Kidney epithelial cell (primary cell): Measurements from ENCODE around the gene MPHOSPH9. TPM values are rescaled to one million over a fixed set of nuclear protein-coding genes. Genes with fewer than 3 reads are reported as not detected.

Source experiments
- DNase-seq: peaks from one replicate; pipeline ENCODE4 v3.0.0-alpha.2; 2010; ENCODE audit warnings: low read depth
- H3K27me3 ChIP-seq: 2 replicates; pipeline ENCODE4 v1.6.0; 2011; ENCODE audit warnings: low read length; ENCODE audit not compliant: control insufficient read depth, insufficient read depth
- H3K36me3 ChIP-seq: 2 replicates; pipeline ENCODE4 v1.5.1; 2011; ENCODE audit warnings: low read length; ENCODE audit not compliant: control insufficient read depth, insufficient read depth
- H3K4me3 ChIP-seq: 2 replicates; pipeline ENCODE4 v1.5.1; 2011; ENCODE audit warnings: low read depth, mild to moderate bottlenecking, control low read depth, low read length
- total RNA-seq: library from RNA; depleted of rRNA; stranded (reverse); fragments of >200 nt; gene quantifications from 2 replicates; pipeline ENCODE4 v1.2.3, GENCODE V29; 2015
- TF ChIP-seq, protein P1 (sequence below): IDR thresholded peaks from 2 replicates; pipeline ENCODE4 v1.5.1; 2011; ENCODE audit warnings: mild to moderate bottlenecking, moderate library complexity, low read length, control low read depth, inconsistent platforms; ENCODE audit not compliant: insufficient read depth, poor library complexity, severe bottlenecking

MPHOSPH9 gene
- total RNA-seq, 1 donor from 2014 or later = 42.1 TPM

DNA sequence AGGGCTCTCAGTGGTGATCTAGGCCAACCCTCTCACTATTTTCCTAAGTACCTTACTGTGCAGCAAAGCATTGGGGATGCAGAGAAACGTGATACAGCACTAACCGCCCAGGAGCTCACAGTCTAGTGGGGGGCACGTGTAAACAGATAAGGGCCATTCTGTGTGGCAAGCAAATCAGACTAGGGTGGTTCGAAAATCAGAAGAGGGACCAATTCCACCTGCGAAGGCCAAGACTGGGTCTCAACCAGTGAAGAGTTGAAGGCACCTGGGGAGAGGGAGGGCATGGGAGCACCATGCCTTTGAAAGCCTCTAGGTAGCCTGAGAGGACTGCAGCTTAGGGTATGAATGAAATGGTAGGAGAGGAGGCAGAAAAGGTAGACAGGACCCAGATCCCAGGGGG is 84.3 kb downstream of the MPHOSPH9 start:
- no peak for DNase-seq
- H3K27me3 ChIP-seq = no peaks in the 10 kb centered on the region
- no peaks in the 10 kb centered on the region for H3K36me3 ChIP-seq
- TF ChIP-seq, protein P1, sequence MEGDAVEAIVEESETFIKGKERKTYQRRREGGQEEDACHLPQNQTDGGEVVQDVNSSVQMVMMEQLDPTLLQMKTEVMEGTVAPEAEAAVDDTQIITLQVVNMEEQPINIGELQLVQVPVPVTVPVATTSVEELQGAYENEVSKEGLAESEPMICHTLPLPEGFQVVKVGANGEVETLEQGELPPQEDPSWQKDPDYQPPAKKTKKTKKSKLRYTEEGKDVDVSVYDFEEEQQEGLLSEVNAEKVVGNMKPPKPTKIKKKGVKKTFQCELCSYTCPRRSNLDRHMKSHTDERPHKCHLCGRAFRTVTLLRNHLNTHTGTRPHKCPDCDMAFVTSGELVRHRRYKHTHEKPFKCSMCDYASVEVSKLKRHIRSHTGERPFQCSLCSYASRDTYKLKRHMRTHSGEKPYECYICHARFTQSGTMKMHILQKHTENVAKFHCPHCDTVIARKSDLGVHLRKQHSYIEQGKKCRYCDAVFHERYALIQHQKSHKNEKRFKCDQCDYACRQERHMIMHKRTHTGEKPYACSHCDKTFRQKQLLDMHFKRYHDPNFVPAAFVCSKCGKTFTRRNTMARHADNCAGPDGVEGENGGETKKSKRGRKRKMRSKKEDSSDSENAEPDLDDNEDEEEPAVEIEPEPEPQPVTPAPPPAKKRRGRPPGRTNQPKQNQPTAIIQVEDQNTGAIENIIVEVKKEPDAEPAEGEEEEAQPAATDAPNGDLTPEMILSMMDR = no peak
- no peak overlapping the region for H3K4me3 ChIP-seq

GRCh38 chr12:123148223-123148622 is 84.7 kb downstream of the MPHOSPH9 start:
- TF ChIP-seq, protein P1 = no peak
- DNase-seq = no peak
- Histone ChIP-seq H3K4me3 (no peak overlapping the region), H3K27me3 (no peaks in the 10 kb centered on the region), H3K36me3 (no peaks in the 10 kb centered on the region)

DNA sequence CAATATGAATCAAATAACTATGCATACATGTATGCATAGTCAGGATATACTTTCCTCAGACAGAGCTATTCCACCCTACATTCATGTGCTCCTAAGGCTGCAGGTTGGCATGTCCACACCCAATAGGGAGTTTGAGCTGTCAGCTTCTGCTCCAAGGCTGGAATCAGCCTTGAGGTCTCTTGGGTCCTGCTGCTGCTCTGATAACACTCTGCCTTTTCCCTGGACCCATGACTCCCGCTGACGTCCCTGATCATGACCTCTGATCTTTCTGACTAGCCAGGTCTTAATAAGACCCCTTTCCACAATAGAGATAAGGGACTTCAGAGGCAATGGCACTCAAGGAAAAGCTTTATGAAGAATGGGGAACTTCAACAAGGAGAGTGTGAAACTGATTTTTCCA is 87.7 kb downstream of the MPHOSPH9 start:
- Histone ChIP-seq H3K27me3 (no peaks in the 10 kb centered on the region), H3K36me3 (no peaks in the 10 kb centered on the region), H3K4me3 (no peak overlapping the region)
- no peak for DNase-seq
- TF ChIP-seq, protein P1 = no peak

DNA sequence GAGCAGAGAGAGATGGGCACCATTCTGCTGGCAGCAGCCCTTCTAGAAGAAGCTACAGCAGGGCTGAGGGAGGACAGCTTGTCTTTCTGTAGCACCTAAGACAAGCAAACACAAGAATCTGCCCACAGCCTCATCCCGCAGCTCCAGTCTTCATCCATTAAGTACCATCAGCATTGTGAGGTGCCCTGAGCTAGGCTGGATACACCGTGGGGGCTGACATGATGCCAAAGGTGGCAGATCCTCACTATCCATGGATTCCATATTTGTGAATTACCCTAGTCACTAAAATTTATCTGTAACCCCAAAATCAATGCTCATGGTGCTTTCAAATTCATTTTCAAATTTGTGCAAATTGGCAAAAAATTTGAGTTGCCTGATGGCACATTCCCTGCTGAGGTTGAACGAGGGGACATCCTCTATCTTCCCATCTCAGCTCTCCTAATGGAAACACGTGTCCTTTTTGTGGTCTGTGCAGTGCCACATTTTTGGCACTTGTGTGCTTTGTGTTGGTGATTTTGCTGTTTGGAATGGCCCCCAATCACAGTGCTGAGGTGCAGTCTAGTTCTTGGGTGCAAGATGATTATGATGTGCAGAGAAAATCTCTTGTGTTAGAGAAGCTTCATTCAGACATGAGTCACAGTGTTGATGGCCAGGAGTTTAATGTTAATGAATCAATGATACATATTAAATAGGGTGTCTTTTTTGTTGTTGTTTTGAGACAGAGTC is 89.0 kb downstream of the MPHOSPH9 start:
- Histone ChIP-seq H3K36me3 (no peaks in the 10 kb centered on the region), H3K4me3 (no peak overlapping the region), H3K27me3 (no peaks in the 10 kb centered on the region)
- no peak for DNase-seq
- TF ChIP-seq, protein P1 = no peak

- H3K27me3 ChIP-seq = no peaks in the 10 kb centered on the region
- DNase-seq = no peak
- H3K36me3 ChIP-seq = no peaks in the 10 kb centered on the region
- TF ChIP-seq, protein P1 = no peak
- H3K4me3 ChIP-seq = no peak overlapping the region
Measured at GRCh38 chr12:123142921-123143735, 89.8 kb downstream of the MPHOSPH9 start.
